HG02973 (cell line): ENCODE results near the gene NCR2.

ENCODE experiments used
- ATAC-seq: cut with Tn5 transposase; IDR thresholded peaks from one replicate; pipeline ENCODE4 v1.9.1; 2021; ENCODE audit warnings: moderate library complexity; ENCODE audit not compliant: unreplicated experiment

Gene NCR2

GRCh38 chr6:41356825-41357224 lies 21.4 kb downstream of the NCR2 start:
- ATAC-seq = no peak

GRCh38 chr6:41358503-41358902 lies 23.1 kb downstream of the NCR2 start:
- no peak for ATAC-seq

- no peak for ATAC-seq
Measured at GRCh38 chr6:41359617-41360313, 24.4 kb downstream of the NCR2 start.

- ATAC-seq = no peak
Measured at GRCh38 chr6:41360314-41360685, 24.9 kb downstream of the NCR2 start.

GRCh38 chr6:41366150-41366549 lies 30.7 kb downstream of the NCR2 start:
- no peak for ATAC-seq

GRCh38 chr6:41367061-41367460 lies 31.7 kb downstream of the NCR2 start:
- no peak for ATAC-seq

- ATAC-seq = no peak
Measured at GRCh38 chr6:41367700-41368099, 32.3 kb downstream of the NCR2 start.

- ATAC-seq = no peak
Measured at GRCh38 chr6:41370488-41371111, 35.2 kb downstream of the NCR2 start.

GRCh38 chr6:41371461-41371991 lies 36.1 kb downstream of the NCR2 start:
- no peak for ATAC-seq

- no peak for ATAC-seq
Measured at GRCh38 chr6:41371992-41372831, 36.8 kb downstream of the NCR2 start.

GRCh38 chr6:41372832-41373626 lies 37.6 kb downstream of the NCR2 start:
- ATAC-seq = no peak

GRCh38 chr6:41373627-41373918 lies 38.2 kb downstream of the NCR2 start:
- no peak for ATAC-seq

GRCh38 chr6:41373919-41374617 lies 38.7 kb downstream of the NCR2 start:
- no peak for ATAC-seq

GRCh38 chr6:41374618-41375590 lies 39.5 kb downstream of the NCR2 start:
- no peak for ATAC-seq

- no peak for ATAC-seq
Measured at GRCh38 chr6:41375598-41376151, 40.3 kb downstream of the NCR2 start.

- no peak for ATAC-seq
Measured at GRCh38 chr6:41376176-41376575, 40.8 kb downstream of the NCR2 start.

GRCh38 chr6:41377071-41377470 lies 41.7 kb downstream of the NCR2 start:
- ATAC-seq = no peak

- ATAC-seq = no peak
Measured at GRCh38 chr6:41379306-41379705, 43.9 kb downstream of the NCR2 start.

GRCh38 chr6:41386594-41386993 lies 51.2 kb downstream of the NCR2 start:
- no peak for ATAC-seq
